HG03342 (cell line): ENCODE data around the gene CFAP53.
"Not testable (repeated sequence)": the region's sequence is repeated elsewhere in the genome, so short reads cannot be mapped to it uniquely, and the experiment has no call there.

Experiments used
- ATAC-seq: cut with Tn5 transposase; IDR thresholded peaks from one replicate; pipeline ENCODE4 v1.9.1; 2021; ENCODE audit warnings: mild to moderate bottlenecking, moderate library complexity; ENCODE audit not compliant: unreplicated experiment

The CFAP53 gene

GRCh38 chr18:50274044-50274442, 7.7 kb upstream of the CFAP53 start:
- no peak for ATAC-seq

GRCh38 chr18:50273203-50274043, 7.1 kb upstream of the CFAP53 start:
- ATAC-seq, result no peak

GRCh38 chr18:50272568-50272967, 6.3 kb upstream of the CFAP53 start:
- ATAC-seq, result no peak

GRCh38 chr18:50268022-50268747, 1.9 kb upstream of the CFAP53 start:
- peak; percentile 70 for ATAC-seq

GRCh38 chr18:50262977-50263376, 3.3 kb downstream of the CFAP53 start:
- ATAC-seq, result no peak

GRCh38 chr18:50250935-50251334, 15.4 kb downstream of the CFAP53 start:
- ATAC-seq, result no peak

GRCh38 chr18:50249576-50249975, 16.7 kb downstream of the CFAP53 start:
- ATAC-seq, result no peak

- no peak for ATAC-seq
Observed at GRCh38 chr18:50247561-50247960, 18.7 kb downstream of the CFAP53 start.

GRCh38 chr18:50241768-50242167, 24.5 kb downstream of the CFAP53 start:
- not testable (repeated sequence) for ATAC-seq

GRCh38 chr18:50240080-50240563, 26.2 kb downstream of the CFAP53 start:
- no peak for ATAC-seq

GRCh38 chr18:50232419-50232818, 33.9 kb downstream of the CFAP53 start:
- no peak for ATAC-seq

GRCh38 chr18:50231621-50232020, 34.7 kb downstream of the CFAP53 start:
- no peak for ATAC-seq

- ATAC-seq, result not testable (repeated sequence)
Observed at GRCh38 chr18:50220249-50220648, 46.0 kb downstream of the CFAP53 start.

- peak; percentile 53 for ATAC-seq
Observed at GRCh38 chr18:50218432-50219197, 47.7 kb downstream of the CFAP53 start.

- ATAC-seq, result no peak
Observed at GRCh38 chr18:50209311-50209710, 57.0 kb downstream of the CFAP53 start.

- no peak for ATAC-seq
Observed at GRCh38 chr18:50207722-50208121, 58.6 kb downstream of the CFAP53 start.

GRCh38 chr18:50203801-50204604, 62.3 kb downstream of the CFAP53 start:
- no peak for ATAC-seq

- ATAC-seq, result no peak
Observed at GRCh38 chr18:50201476-50202018, 64.7 kb downstream of the CFAP53 start.

- no peak for ATAC-seq
Observed at GRCh38 chr18:50199921-50200320, 66.4 kb downstream of the CFAP53 start.

GRCh38 chr18:50199346-50199855, 66.9 kb downstream of the CFAP53 start:
- ATAC-seq, result no peak
